HCT116 (cell line): ENCODE measurements around the gene MANEAL.
A peak's percentile ranks its signal among the peaks of the same experiment; 100 is the strongest.

Experiments
- CBX3 ChIP-seq: IDR thresholded peaks from 2 replicates; pipeline ENCODE4 v1.6.1; 2012; ENCODE audit warnings: low read depth
- ELF1 ChIP-seq: IDR thresholded peaks from 2 replicates; pipeline ENCODE4 v1.6.1; 2012; ENCODE audit warnings: low read depth, borderline replicate concordance
- FOSL1 ChIP-seq: IDR thresholded peaks from 2 replicates; pipeline ENCODE4 v1.6.1; 2012; ENCODE audit warnings: low read depth
- MAX ChIP-seq: IDR thresholded peaks from 2 replicates; pipeline ENCODE4 v1.6.1; 2012
- POLR2A ChIP-seq: IDR thresholded peaks from 2 replicates; pipeline ENCODE4 v1.7.0; 2011; ENCODE audit warnings: borderline replicate concordance; ENCODE audit not compliant: insufficient read depth, insufficient read length; ENCODE audit errors: extremely low read depth
- POLR2AphosphoS5 ChIP-seq: IDR thresholded peaks from 2 replicates; pipeline ENCODE4 v1.6.1; 2011; ENCODE audit warnings: mild to moderate bottlenecking, low read depth, low read length, moderate library complexity
- RAD21 ChIP-seq: IDR thresholded peaks from 2 replicates; pipeline ENCODE4 v1.6.1; 2012; ENCODE audit warnings: low read depth, mild to moderate bottlenecking
- SP1 ChIP-seq: IDR thresholded peaks from 2 replicates; pipeline ENCODE4 v1.6.1; 2012; ENCODE audit warnings: low read depth
- YY1 ChIP-seq: IDR thresholded peaks from 2 replicates; pipeline ENCODE4 v1.6.1; 2011; ENCODE audit warnings: low read length, low read depth, moderate library complexity, mild to moderate bottlenecking; ENCODE audit not compliant: insufficient replicate concordance; ENCODE audit errors: extremely low read depth
- ZBTB33 ChIP-seq: IDR thresholded peaks from 2 replicates; pipeline ENCODE4 v1.6.1; 2011; ENCODE audit warnings: mild to moderate bottlenecking, low read length, moderate library complexity; ENCODE audit not compliant: insufficient replicate concordance; ENCODE audit errors: extremely low read depth
- ZFX ChIP-seq: fragments of 450-650 bp; IDR thresholded peaks from 2 replicates; pipeline ENCODE4 v1.6.1; 2017
- ZNF274 ChIP-seq: fragments of 200-500 bp; sonication (Bioruptor generic); IDR thresholded peaks from 2 replicates; pipeline ENCODE4 v1.6.1; 2014; ENCODE audit warnings: mild to moderate bottlenecking, low read depth, low read length, inconsistent platforms
- TF ChIP-seq, protein P1 (sequence below), 3 experiments: fragments of 200-600 bp in 1 of 3; sonication (generic) in 1 of 3; IDR thresholded peaks in 2 of 3; conservative IDR thresholded peaks in 1 of 3; 2 replicates each; pipeline ENCODE4 v1.5.1; 2012 to 2017; ENCODE audit warnings: low read depth in 2 of 3, low read length in 2 of 3, antibody characterized with exemption in 1 of 3, borderline replicate concordance in 1 of 3, control low read depth in 1 of 3, mild to moderate bottlenecking in 1 of 3, mixed read lengths in 1 of 3, mixed run types in 1 of 3, moderate library complexity in 1 of 3; ENCODE audit not compliant: insufficient read depth in 1 of 3
- TF ChIP-seq, protein P2 (sequence below): IDR thresholded peaks from 2 replicates; pipeline ENCODE4 v1.6.1; 2012

- TF ChIP-seq, protein P1, sequence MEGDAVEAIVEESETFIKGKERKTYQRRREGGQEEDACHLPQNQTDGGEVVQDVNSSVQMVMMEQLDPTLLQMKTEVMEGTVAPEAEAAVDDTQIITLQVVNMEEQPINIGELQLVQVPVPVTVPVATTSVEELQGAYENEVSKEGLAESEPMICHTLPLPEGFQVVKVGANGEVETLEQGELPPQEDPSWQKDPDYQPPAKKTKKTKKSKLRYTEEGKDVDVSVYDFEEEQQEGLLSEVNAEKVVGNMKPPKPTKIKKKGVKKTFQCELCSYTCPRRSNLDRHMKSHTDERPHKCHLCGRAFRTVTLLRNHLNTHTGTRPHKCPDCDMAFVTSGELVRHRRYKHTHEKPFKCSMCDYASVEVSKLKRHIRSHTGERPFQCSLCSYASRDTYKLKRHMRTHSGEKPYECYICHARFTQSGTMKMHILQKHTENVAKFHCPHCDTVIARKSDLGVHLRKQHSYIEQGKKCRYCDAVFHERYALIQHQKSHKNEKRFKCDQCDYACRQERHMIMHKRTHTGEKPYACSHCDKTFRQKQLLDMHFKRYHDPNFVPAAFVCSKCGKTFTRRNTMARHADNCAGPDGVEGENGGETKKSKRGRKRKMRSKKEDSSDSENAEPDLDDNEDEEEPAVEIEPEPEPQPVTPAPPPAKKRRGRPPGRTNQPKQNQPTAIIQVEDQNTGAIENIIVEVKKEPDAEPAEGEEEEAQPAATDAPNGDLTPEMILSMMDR (IDR thresholded peaks at IDR 0.05 in 2 of 3, conservative IDR thresholded peaks at IDR 0.05 in 1 of 3; ENCODE audit: borderline replicate concordance in 1 of 3, insufficient read depth in 1 of 3, low read depth in 2 of 3, low read length in 2 of 3), result no peak
- TF ChIP-seq ZNF274 (no peak), MAX (peak; percentile 88), RAD21 (no peak), ZFX (peak; percentile 99), FOSL1 (no peak), POLR2AphosphoS5 (peak; percentile 73), POLR2A (peak; percentile 71), ZBTB33 (no peak), SP1 (peak; percentile 88), YY1 (peak; percentile 26), CBX3 (no peak), ELF1 (peak; percentile 80)
- TF ChIP-seq, protein P2, sequence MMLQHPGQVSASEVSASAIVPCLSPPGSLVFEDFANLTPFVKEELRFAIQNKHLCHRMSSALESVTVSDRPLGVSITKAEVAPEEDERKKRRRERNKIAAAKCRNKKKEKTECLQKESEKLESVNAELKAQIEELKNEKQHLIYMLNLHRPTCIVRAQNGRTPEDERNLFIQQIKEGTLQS, result no peak
These were observed 14.1 kb downstream of the MANEAL start, which contains the start of the genes C1orf122 and YRDC for GRCh38 chr1:37807555-37808368.
